Stimulated activated CD4-positive, alpha-beta T cell treated with anti-CD3 and anti-CD28 coated beads, Interleukin-1b, Interleukin-23, amount 100 ng/mL, for 24 hours (primary cell): Measurements from ENCODE around the gene CKMT1A.
"Not testable (repeated sequence)": the region's sequence is repeated elsewhere in the genome, so short reads cannot be mapped to it uniquely, and the experiment has no call there.

Experiments
- DNase-seq, 4 experiments: peaks; one replicate each; pipeline ENCODE4 v3.0.0-alpha.2; 2020; ENCODE audit warnings: low read depth in 4 of 4, low spot score in 1 of 4

CKMT1A gene

GRCh38 chr15:43746903-43747309, 53.2 kb downstream of the CKMT1A start:
- not testable (repeated sequence) for DNase-seq

GRCh38 chr15:43748376-43748775, 54.7 kb downstream of the CKMT1A start:
- no peak for DNase-seq
